ENCODE results near the gene PFKFB4.

PFKFB4 gene

GRCh38 chr3:48470286-48470685 lies 86.3 kb downstream of the PFKFB4 start:
- in situ Hi-C loops (cut with MboI; ENCODE audit: low pct_unique_long_range_greater_than_20kb, low sequenced_read_pairs, unreplicated experiment), result no loop called here
- no peak for DNase-seq (ENCODE audit: low spot score)
- no peak for TF ChIP-seq CTCF (IDR thresholded peaks at IDR 0.05; ENCODE audit: extremely low read depth, insufficient read depth, missing control alignments)

- in situ Hi-C loops (cut with MboI; ENCODE audit: low pct_unique_long_range_greater_than_20kb, low sequenced_read_pairs, unreplicated experiment), result no loop called here
- no peak for TF ChIP-seq CTCF (IDR thresholded peaks at IDR 0.05; ENCODE audit: extremely low read depth, insufficient read depth, missing control alignments)
- no peak for DNase-seq (ENCODE audit: low spot score)
Observed at GRCh38 chr3:48469046-48469915, 87.3 kb downstream of the PFKFB4 start.

GRCh38 chr3:48468329-48468731 lies 88.3 kb downstream of the PFKFB4 start:
- no peak for TF ChIP-seq CTCF (IDR thresholded peaks at IDR 0.05; ENCODE audit: extremely low read depth, insufficient read depth, missing control alignments)
- no peak for DNase-seq (ENCODE audit: low spot score)
- in situ Hi-C loops (cut with MboI; ENCODE audit: low pct_unique_long_range_greater_than_20kb, low sequenced_read_pairs, unreplicated experiment), result no loop called here

Measured in GM13977 (cell line).